GM23338 (cell line): ENCODE results near the gene JOSD2.

Experiments used
- CREB1 ChIP-seq: fragments of 250-450 bp; sonication (Bioruptor Pico); IDR thresholded peaks from 2 replicates; pipeline ENCODE4 v1.5.0; 2020; ENCODE audit warnings: low read depth, mild to moderate bottlenecking, moderate library complexity
- EZH2 ChIP-seq: fragments of 200-600 bp; sonication (generic); IDR thresholded peaks from one replicate; pipeline ENCODE4 v1.8.0; 2017; ENCODE audit warnings: antibody characterized with exemption, mild to moderate bottlenecking, low read depth; ENCODE audit not compliant: unreplicated experiment
- EZH2phosphoT487 ChIP-seq: fragments of 200-600 bp; sonication (generic); IDR thresholded peaks from one replicate; pipeline ENCODE4 v1.8.1; 2018; ENCODE audit warnings: antibody characterized with exemption; ENCODE audit not compliant: unreplicated experiment
- JUNB ChIP-seq: IDR thresholded peaks from one replicate; pipeline ENCODE4 v1.6.1; 2016; ENCODE audit warnings: antibody characterized with exemption; ENCODE audit not compliant: unreplicated experiment
- POLR2AphosphoS5 ChIP-seq: IDR thresholded peaks from 2 replicates; pipeline ENCODE4 v1.6.1; 2016; ENCODE audit warnings: antibody characterized with exemption, low read depth
- REST ChIP-seq: IDR thresholded peaks from one replicate; pipeline ENCODE4 v1.6.1; 2018; ENCODE audit warnings: antibody characterized with exemption; ENCODE audit not compliant: unreplicated experiment
- STAT1 ChIP-seq: IDR thresholded peaks from one replicate; pipeline ENCODE4 v1.6.1; 2016; ENCODE audit warnings: antibody characterized with exemption; ENCODE audit not compliant: unreplicated experiment
- ZNF114 ChIP-seq: fragments of 250-450 bp; sonication (Bioruptor Pico); IDR thresholded peaks from 2 replicates; pipeline ENCODE4 v1.5.0; 2020; ENCODE audit warnings: mild to moderate bottlenecking, moderate library complexity
- ZNF331 ChIP-seq: fragments of 250-450 bp; sonication (Bioruptor Pico); IDR thresholded peaks from 2 replicates; pipeline ENCODE4 v1.5.0; 2020; ENCODE audit warnings: low read depth, mild to moderate bottlenecking, moderate library complexity
- TF ChIP-seq, protein P1 (sequence below), 2 experiments: fragments of 200-600 bp in 1 of 2; sonication (generic) in 1 of 2; conservative IDR thresholded peaks; 2 replicates each; pipeline versions ENCODE4 v1.5.1 to v1.6.1; 2016 to 2017; ENCODE audit warnings: antibody characterized with exemption in 2 of 2, low read depth in 2 of 2, mild to moderate bottlenecking in 2 of 2, moderate library complexity in 1 of 2
- TF ChIP-seq, protein P2 (sequence below): IDR thresholded peaks from 2 replicates; pipeline ENCODE4 v1.6.1; 2016; ENCODE audit warnings: antibody characterized with exemption
- TF ChIP-seq, protein P3 (sequence below): fragments of 250-450 bp; sonication (Bioruptor Pico); IDR thresholded peaks from 2 replicates; pipeline ENCODE4 v1.5.0; 2020; ENCODE audit warnings: mild to moderate bottlenecking, moderate library complexity

DNA sequence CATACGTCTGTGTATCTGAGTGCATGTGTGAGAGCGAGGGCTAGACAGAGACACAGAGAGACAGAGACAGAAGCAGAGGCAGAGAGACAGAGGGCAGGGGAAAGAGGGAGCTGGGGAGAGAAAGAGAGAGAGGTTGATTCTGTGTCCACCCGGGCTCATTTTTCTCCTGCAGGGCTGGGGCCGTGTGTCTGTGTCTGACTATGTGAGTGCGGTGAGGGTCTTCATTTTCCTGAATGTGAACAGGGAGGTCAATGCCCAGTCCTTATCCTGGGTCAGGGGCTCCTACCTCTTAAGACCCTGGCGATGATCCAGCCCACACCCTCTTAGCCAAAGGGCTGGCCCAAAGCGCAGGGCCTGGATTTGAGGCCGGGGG lies 39.6 kb upstream of the JOSD2 start:
- TF ChIP-seq, protein P1, sequence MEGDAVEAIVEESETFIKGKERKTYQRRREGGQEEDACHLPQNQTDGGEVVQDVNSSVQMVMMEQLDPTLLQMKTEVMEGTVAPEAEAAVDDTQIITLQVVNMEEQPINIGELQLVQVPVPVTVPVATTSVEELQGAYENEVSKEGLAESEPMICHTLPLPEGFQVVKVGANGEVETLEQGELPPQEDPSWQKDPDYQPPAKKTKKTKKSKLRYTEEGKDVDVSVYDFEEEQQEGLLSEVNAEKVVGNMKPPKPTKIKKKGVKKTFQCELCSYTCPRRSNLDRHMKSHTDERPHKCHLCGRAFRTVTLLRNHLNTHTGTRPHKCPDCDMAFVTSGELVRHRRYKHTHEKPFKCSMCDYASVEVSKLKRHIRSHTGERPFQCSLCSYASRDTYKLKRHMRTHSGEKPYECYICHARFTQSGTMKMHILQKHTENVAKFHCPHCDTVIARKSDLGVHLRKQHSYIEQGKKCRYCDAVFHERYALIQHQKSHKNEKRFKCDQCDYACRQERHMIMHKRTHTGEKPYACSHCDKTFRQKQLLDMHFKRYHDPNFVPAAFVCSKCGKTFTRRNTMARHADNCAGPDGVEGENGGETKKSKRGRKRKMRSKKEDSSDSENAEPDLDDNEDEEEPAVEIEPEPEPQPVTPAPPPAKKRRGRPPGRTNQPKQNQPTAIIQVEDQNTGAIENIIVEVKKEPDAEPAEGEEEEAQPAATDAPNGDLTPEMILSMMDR (conservative IDR thresholded peaks at IDR 0.05; ENCODE audit: low read depth in 2 of 2), result no peak
- TF ChIP-seq POLR2AphosphoS5 (no peak), JUNB (no peak), EZH2 (no peak), REST (no peak), CREB1 (no peak), ZNF331 (CRISPR knock-in tag) (no peak), STAT1 (no peak), EZH2phosphoT487 (no peak), ZNF114 (CRISPR knock-in tag) (no peak)
- TF ChIP-seq, protein P2, sequence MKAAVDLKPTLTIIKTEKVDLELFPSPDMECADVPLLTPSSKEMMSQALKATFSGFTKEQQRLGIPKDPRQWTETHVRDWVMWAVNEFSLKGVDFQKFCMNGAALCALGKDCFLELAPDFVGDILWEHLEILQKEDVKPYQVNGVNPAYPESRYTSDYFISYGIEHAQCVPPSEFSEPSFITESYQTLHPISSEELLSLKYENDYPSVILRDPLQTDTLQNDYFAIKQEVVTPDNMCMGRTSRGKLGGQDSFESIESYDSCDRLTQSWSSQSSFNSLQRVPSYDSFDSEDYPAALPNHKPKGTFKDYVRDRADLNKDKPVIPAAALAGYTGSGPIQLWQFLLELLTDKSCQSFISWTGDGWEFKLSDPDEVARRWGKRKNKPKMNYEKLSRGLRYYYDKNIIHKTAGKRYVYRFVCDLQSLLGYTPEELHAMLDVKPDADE, result no peak
- TF ChIP-seq, protein P3, sequence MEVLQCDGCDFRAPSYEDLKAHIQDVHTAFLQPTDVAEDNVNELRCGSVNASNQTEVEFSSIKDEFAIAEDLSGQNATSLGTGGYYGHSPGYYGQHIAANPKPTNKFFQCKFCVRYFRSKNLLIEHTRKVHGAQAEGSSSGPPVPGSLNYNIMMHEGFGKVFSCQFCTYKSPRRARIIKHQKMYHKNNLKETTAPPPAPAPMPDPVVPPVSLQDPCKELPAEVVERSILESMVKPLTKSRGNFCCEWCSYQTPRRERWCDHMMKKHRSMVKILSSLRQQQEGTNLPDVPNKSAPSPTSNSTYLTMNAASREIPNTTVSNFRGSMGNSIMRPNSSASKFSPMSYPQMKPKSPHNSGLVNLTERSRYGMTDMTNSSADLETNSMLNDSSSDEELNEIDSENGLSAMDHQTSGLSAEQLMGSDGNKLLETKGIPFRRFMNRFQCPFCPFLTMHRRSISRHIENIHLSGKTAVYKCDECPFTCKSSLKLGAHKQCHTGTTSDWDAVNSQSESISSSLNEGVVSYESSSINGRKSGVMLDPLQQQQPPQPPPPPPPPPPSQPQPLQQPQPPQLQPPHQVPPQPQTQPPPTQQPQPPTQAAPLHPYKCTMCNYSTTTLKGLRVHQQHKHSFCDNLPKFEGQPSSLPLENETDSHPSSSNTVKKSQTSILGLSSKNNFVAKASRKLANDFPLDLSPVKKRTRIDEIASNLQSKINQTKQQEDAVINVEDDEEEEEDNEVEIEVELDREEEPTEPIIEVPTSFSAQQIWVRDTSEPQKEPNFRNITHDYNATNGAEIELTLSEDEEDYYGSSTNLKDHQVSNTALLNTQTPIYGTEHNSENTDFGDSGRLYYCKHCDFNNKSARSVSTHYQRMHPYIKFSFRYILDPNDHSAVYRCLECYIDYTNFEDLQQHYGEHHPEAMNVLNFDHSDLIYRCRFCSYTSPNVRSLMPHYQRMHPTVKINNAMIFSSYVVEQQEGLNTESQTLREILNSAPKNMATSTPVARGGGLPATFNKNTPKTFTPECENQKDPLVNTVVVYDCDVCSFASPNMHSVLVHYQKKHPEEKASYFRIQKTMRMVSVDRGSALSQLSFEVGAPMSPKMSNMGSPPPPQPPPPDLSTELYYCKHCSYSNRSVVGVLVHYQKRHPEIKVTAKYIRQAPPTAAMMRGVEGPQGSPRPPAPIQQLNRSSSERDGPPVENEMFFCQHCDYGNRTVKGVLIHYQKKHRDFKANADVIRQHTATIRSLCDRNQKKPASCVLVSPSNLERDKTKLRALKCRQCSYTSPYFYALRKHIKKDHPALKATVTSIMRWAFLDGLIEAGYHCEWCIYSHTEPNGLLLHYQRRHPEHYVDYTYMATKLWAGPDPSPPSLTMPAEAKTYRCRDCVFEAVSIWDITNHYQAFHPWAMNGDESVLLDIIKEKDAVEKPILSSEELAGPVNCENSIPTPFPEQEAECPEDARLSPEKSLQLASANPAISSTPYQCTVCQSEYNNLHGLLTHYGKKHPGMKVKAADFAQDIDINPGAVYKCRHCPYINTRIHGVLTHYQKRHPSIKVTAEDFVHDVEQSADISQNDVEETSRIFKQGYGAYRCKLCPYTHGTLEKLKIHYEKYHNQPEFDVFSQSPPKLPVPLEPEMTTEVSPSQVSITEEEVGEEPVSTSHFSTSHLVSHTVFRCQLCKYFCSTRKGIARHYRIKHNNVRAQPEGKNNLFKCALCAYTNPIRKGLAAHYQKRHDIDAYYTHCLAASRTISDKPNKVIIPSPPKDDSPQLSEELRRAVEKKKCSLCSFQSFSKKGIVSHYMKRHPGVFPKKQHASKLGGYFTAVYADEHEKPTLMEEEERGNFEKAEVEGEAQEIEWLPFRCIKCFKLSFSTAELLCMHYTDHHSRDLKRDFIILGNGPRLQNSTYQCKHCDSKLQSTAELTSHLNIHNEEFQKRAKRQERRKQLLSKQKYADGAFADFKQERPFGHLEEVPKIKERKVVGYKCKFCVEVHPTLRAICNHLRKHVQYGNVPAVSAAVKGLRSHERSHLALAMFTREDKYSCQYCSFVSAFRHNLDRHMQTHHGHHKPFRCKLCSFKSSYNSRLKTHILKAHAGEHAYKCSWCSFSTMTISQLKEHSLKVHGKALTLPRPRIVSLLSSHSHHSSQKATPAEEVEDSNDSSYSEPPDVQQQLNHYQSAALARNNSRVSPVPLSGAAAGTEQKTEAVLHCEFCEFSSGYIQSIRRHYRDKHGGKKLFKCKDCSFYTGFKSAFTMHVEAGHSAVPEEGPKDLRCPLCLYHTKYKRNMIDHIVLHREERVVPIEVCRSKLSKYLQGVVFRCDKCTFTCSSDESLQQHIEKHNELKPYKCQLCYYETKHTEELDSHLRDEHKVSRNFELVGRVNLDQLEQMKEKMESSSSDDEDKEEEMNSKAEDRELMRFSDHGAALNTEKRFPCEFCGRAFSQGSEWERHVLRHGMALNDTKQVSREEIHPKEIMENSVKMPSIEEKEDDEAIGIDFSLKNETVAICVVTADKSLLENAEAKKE (CRISPR knock-in tag), result no peak
